MG63 (cell line): ENCODE results near the gene SHISA4. TPM values are rescaled to one million over a fixed set of nuclear protein-coding genes. Genes with fewer than 3 reads are reported as not detected.
A peak's percentile ranks its signal among the peaks of the same experiment; 100 is the strongest.
"Not testable (repeated sequence)": the region's sequence is repeated elsewhere in the genome, so short reads cannot be mapped to it uniquely, and the experiment has no call there.

Source experiments
- DNase-seq: peaks from one replicate; pipeline ENCODE4 v3.0.0-alpha.2; 2020
- H3K27me3 ChIP-seq: fragments of 250-450 bp; sonication (Bioruptor Pico); 2 replicates; pipeline ENCODE4 v1.5.1; 2020; ENCODE audit warnings: mild to moderate bottlenecking, moderate library complexity
- H3K36me3 ChIP-seq: fragments of 250-450 bp; sonication (Bioruptor Pico); 2 replicates; pipeline ENCODE4 v1.5.1; 2020; ENCODE audit warnings: mild to moderate bottlenecking, moderate library complexity
- H3K4me3 ChIP-seq: fragments of 250-450 bp; sonication (Bioruptor Pico); 2 replicates; pipeline ENCODE4 v1.5.1; 2020; ENCODE audit warnings: mild to moderate bottlenecking, moderate library complexity
- H3K9me3 ChIP-seq: fragments of 250-450 bp; sonication (Bioruptor Pico); 2 replicates; pipeline ENCODE4 v1.5.1; 2020; ENCODE audit warnings: mild to moderate bottlenecking, moderate library complexity
- total RNA-seq: library from RNA; depleted of rRNA; stranded (reverse); fragments of >200 nt; shearing (Covaris generic); gene quantifications from 2 replicates; pipeline ENCODE4 v1.2.3, GENCODE V29; 2014; ENCODE audit warnings: low replicate concordance; rRNA removed

SHISA4 gene, protein sequence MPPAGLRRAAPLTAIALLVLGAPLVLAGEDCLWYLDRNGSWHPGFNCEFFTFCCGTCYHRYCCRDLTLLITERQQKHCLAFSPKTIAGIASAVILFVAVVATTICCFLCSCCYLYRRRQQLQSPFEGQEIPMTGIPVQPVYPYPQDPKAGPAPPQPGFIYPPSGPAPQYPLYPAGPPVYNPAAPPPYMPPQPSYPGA
- 13.6 and 28.8 TPM in 2 replicates for total RNA-seq

DNA sequence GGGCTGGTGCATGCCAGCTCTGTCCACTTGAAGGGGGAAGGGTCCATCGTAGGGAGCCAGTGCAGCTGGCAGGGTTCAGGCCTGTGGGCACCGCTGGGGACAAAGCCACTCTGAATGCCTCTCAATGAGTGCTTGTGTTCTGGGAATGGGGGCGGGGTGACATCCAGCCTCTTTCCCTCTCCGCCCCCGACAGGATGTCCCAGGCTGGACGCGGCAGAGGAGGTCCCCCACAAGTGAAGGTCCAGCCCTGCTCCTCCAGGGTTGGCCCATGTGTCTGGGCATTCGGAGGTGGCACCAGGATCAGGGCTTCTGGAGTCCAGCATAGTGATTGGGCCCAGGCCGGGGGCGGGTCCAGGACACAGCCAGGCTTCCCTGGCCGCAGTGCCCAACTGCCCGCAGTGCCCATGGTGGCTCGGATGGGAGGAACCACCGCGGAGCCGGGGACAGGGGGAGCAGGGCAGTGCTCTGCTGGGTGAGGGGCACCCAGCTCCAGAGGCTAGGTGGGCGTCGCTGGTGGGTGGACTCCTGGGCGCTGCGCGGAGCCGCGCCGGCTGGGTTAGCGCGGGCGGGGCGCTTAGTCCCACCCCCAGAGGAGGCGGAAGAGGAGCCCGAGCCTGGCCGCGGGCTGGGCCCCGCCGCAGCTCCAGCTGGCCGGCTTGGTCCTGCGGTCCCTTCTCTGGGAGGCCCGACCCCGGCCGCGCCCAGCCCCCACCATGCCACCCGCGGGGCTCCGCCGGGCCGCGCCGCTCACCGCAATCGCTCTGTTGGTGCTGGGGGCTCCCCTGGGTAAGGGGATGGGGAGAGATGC is at the start of gene SHISA4:
Gene SHISA4 (plus strand): TSS at position 617 of the 808 bp plus-strand sequence. CDS start 97 bp downstream, at position 714.
- Histone ChIP-seq H3K4me3 (peak within 1 kb of the TSS; percentile 64), H3K27me3 (no peaks in the 10 kb centered on the region), H3K36me3 (0 out of 2 replicates have a peak, but pooled peaks cover 3% of the 10 kb centered on the region), H3K9me3 (no peaks in the 10 kb centered on the region)
- peak; percentile 85 for DNase-seq

DNA sequence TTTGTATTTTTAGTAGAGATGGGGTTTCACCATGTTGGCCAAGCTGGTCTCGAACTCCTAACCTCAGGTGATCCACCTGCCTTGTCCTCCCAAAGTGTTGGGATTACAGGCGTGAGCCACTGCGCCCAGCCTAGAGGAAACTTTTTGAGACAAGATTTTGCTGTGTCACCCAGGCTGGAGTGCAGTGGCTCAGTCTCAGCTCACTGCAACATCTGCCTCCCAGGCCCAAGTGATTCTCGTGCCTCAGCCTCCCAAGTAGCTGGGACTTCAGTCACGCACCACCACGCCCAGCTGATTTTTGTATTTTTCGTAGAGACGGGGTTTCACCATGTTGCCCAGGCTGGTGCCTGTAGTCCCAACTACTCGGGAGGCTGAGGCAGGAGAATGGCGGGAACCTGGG is 49.6 kb upstream of the SHISA4 start:
- not testable (repeated sequence) for H3K27me3 ChIP-seq, H3K4me3 ChIP-seq, H3K9me3 ChIP-seq, DNase-seq
- peaks cover 36% of the 10 kb centered on the region for H3K36me3 ChIP-seq

DNA sequence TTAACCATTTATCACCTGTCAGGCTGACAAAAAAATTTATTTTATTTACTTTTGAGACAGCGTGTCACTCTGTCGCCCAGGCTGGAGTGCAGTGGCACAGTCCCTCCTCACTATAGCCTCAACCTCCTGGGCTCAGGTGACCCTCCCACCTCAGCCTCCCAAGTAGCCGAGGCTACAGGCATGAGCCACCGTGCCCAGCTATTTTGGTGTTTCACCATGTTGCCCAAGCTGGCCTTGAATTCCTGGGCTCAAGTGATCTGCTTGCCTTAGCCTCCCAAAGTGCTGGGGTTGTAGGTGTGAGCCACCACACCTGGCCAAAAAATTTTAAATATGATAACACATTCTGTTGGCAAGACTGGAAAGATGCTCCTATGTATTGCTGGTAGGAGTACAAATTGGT is 48.6 kb upstream of the SHISA4 start:
- DNase-seq: no peak
- H3K27me3 ChIP-seq: no peaks in the 10 kb centered on the region
- H3K4me3 ChIP-seq: no peak overlapping the region
- peaks cover 29% of the 10 kb centered on the region for H3K36me3 ChIP-seq
- no peaks in the 10 kb centered on the region for H3K9me3 ChIP-seq

DNA sequence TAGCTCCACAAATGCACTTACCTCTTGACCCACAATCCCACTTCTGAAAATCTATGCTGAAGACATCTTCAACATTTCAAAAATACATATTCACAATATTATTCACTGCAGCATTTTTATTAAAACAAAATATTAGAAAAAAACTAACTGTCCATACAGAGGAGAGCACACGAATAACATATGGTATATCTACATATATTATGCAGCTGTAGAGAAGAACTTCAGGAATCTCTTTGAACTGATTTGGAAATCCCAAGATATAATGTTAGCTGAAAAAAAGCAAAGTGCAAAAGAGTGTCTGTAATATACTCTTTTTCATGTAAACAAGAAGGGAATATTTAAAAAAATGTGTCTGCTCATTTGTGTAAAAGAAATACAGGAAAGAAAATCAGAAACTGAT is 48.2 kb upstream of the SHISA4 start:
- no peak for DNase-seq
- Histone ChIP-seq H3K27me3 (no peaks in the 10 kb centered on the region), H3K9me3 (no peaks in the 10 kb centered on the region), H3K4me3 (no peak overlapping the region), H3K36me3 (peaks cover 25% of the 10 kb centered on the region)

DNA sequence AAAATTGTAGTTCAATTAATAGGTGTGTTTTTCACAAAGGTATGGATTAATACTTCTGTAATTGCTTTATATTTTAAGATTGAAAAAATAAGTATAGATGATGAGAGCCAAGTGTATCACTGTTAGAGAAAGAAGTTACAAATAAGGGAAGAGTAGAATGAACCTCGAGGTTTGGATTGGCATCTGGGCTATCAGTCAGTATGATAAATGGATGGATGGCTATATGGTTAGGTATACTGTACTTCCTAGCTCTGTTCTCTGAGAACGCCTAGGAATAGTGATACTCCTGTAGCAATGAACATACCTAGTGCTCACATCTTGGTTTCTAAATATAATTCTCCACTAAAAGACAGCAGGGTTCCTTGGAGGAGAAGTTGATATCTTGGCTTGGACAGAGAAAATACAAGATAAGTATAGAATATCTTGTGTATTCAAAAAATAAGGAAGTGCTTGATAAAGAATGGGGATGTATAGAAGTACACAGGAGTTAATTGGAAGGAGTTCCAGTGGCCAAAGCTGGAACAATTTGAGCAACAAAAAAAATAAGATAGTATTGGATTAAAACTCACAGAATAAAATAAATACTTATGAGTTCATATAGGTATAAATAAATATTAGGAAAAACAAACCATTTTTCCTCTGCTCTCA is 47.3 kb upstream of the SHISA4 start:
- DNase-seq: no peak
- H3K4me3 ChIP-seq: no peak overlapping the region
- no peaks in the 10 kb centered on the region for H3K9me3 ChIP-seq
- H3K36me3 ChIP-seq: peaks cover 19% of the 10 kb centered on the region
- H3K27me3 ChIP-seq: no peaks in the 10 kb centered on the region

DNA sequence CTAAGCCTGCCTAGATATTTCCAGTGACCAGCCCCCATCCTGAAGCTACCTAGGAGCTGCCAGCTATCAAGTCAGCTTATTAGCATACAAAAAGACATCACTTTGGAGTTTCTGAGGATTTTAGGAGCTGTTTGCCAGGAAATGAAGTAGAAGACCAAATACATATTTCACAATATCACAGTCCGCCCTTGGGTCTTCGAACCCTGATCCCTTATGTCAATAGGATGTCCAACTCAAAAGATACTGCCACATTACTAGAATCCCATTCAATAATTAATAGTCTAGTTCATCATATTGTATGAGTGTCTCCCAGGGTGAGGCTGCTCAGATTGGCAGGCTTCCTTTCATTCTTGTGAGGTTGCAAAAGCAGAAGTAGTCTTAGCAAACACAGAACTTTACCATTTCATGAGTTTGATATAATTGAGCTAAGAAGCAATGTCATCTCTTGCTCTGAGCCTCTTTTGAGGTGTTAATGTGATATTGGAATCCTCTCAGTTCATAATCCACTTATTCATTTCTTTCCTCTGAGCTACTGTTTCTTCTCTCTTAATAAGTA is 46.1 kb upstream of the SHISA4 start:
- H3K9me3 ChIP-seq: no peaks in the 10 kb centered on the region
- no peak overlapping the region for H3K4me3 ChIP-seq
- no peak for DNase-seq
- peaks cover 21% of the 10 kb centered on the region for H3K36me3 ChIP-seq
- H3K27me3 ChIP-seq: no peaks in the 10 kb centered on the region

DNA sequence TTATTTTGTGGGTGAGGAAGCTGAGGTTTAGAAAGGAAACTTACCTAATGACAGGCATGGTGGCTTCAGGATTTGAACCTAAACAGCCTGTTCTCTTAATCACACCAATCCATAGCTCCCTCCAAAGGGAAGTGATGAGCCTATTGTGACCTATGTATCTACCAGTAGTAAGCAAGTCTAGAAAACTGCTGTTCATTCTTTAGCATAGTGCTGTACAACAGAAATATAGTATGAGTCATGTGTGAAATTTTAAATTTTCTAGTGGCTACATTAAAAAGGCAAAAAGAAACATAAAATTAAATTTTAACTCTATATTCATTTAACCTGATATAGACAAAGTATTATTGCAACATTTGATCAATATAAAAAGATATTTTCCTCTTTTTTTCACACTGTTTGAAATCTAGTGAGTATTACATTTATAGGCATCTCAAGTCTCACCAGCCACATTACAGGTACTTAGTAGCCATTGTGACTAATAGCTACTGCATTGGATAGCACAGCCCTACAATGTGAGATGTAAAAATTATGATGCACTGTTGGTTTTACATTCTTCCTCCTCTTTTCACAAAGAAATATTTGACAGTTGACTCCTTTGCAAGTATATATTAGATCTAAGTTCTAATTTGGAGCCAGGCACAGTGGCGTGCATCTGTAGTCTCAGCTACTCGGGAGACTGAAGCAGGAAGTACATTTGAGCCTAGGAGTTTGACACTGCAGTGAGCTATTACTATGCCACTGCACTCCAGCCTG is 43.2 kb upstream of the SHISA4 start:
- DNase-seq: no peak
- no peaks in the 10 kb centered on the region for H3K9me3 ChIP-seq
- H3K4me3 ChIP-seq: no peak overlapping the region
- no peaks in the 10 kb centered on the region for H3K27me3 ChIP-seq
- H3K36me3 ChIP-seq: peaks cover 28% of the 10 kb centered on the region

DNA sequence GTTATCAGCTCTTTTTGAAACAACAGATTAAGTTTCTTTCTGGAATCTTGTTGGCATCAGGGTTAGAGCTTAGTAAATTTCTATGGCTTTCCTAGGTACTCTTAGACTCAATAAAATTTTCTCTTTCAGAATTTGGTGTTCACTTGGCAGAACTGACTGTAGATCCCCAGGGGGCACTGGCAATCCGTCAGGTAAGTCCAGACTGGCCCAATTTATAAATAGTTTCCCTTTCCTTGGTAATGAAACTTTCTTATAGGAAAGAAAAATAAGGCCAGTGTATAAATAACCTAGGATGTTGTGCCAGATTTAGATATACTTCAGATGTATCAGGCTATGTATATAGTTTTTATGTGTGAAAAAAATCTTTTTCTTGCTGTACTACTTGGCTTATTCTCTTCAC is 41.5 kb upstream of the SHISA4 start:
- H3K27me3 ChIP-seq: no peaks in the 10 kb centered on the region
- H3K9me3 ChIP-seq: no peaks in the 10 kb centered on the region
- peaks cover 43% of the 10 kb centered on the region for H3K36me3 ChIP-seq
- no peak for DNase-seq
- no peak overlapping the region for H3K4me3 ChIP-seq

DNA sequence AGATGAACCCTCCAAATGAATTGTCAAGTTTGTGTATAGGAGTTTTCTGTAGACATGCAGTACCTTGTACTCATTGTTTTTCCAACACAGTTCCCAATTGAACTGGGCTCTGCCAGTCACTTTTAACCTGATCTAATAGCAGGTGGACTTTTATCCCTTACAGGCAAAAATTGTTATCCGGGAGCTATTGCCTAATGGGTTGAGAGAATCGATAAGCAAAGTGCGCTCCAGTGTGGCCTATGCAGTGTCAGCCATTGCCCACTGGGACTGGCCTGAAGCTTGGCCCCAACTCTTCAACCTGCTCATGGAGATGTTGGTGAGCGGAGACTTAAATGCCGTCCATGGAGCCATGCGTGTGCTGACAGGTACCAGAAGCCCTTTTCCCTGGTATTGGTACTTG is 40.5 kb upstream of the SHISA4 start:
- no peaks in the 10 kb centered on the region for H3K27me3 ChIP-seq
- no peak for DNase-seq
- H3K4me3 ChIP-seq: no peak overlapping the region
- H3K36me3 ChIP-seq: peaks cover 53% of the 10 kb centered on the region
- no peaks in the 10 kb centered on the region for H3K9me3 ChIP-seq

DNA sequence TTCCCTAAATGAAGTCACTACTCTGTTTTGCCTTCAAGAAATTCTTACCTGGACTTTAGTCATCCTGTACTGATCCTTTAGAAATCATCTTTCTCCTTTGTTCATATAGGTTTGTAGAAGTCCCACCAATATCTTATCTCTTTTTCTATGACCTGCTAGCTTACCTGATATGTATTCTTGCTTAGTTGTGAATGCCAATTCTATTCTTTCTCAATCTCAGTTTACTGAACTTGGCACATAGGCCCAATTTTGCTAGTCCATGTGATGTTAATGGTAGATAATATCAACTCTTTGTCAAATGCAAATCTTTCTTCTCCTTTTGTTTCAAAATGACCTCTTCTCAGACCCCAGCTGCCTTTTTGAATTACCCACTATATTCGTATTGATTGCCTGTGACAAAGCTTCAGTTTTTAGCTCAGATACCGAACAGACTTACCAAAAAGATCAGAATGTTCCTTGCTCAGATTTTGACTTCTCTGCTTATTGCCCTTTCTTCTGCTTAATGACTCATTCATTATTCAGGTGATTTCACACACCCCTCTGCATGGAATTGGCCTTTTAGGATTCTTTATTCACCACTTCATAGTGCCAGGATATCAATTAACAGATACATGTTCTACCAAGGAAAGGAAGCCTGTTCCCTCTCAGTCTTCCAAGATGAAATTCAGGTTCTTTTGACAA is 39.2 kb upstream of the SHISA4 start:
- Histone ChIP-seq H3K27me3 (no peaks in the 10 kb centered on the region), H3K36me3 (peaks cover 66% of the 10 kb centered on the region), H3K9me3 (no peaks in the 10 kb centered on the region), H3K4me3 (no peak overlapping the region)
- DNase-seq: no peak

DNA sequence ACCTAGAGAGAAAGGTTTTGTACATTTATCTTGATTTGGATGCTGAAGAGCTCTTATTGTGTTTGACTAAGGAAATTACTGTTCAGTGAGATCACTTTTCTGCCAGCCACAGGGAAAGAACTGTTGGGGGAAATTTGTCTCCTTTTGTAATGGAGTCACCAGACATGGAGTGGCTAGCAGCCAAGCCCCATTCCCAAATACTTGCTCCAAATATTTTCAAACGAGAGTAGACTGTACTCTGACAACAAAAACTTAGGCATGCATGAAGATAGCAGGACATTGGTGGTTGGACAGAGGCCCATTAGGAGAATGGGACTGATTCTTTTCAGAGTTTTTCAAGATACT is 38.7 kb upstream of the SHISA4 start:
- Histone ChIP-seq H3K27me3 (no peaks in the 10 kb centered on the region), H3K9me3 (no peaks in the 10 kb centered on the region), H3K4me3 (no peak overlapping the region), H3K36me3 (peaks cover 71% of the 10 kb centered on the region)
- peak; percentile 81 for DNase-seq

DNA sequence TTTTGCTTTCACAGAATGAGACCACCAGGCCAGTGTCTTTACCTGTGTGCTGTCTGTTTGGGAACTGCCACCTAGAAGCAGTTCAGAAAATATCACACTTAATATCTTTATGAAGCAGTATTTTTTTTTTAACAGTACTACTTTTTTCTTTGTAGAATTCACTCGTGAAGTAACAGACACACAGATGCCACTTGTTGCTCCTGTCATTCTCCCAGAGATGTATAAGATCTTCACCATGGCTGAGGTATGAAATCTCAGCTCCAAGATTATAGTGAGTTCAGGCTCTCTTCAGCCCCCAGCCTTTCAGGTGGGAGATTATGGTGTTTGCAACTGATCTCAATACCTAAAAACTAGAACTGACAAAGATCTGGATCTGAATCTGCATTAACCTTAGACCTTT is 36.7 kb upstream of the SHISA4 start:
- H3K27me3 ChIP-seq: no peaks in the 10 kb centered on the region
- H3K9me3 ChIP-seq: no peaks in the 10 kb centered on the region
- H3K36me3 ChIP-seq: peaks cover 87% of the 10 kb centered on the region
- H3K4me3 ChIP-seq: no peak overlapping the region
- no peak for DNase-seq

DNA sequence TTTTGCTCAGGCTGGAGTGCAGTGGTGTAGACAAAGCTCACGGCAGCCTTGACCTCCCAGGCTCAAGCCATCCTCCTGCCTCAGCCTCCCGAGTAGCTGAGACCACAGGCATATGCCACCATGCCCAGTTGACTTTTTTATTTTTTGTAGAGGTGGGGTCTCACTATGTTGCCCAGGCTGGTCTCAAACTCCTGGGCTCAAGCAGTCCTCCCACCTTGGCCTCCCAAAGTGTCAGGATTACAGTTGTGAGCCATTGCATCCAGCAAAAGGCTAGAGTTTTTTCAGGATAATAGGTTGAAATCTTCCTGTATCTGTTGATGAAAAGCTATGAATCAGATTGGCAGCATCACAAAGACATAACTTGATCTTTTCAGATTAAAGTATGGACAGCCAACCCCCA is 32.0 kb upstream of the SHISA4 start:
- H3K4me3 ChIP-seq, H3K9me3 ChIP-seq, DNase-seq, H3K27me3 ChIP-seq: not testable (repeated sequence)
- peaks cover 97% of the 10 kb centered on the region for H3K36me3 ChIP-seq

DNA sequence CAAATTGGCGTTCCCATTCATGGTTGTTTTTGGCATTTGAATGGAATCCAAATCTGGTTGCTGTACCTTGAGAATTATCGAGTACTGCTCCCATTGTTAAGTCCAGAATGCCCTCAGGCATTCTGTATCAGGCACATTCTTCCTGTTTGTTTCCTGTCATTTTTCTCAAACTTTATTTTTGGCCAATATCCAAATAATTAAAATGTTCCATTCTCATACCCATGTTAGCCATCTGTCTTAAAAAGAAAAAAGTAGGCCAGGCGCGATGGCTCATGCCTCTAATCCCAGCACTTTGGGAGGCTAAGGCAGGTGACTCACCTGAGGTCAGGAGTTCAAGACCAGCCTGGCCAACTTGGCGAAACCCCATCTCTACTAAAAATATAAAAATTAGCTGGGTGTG is 29.3 kb upstream of the SHISA4 start:
- Histone ChIP-seq H3K4me3 (no peak overlapping the region), H3K9me3 (no peaks in the 10 kb centered on the region), H3K27me3 (no peaks in the 10 kb centered on the region), H3K36me3 (peaks cover 92% of the 10 kb centered on the region)
- DNase-seq: peak; percentile 48

DNA sequence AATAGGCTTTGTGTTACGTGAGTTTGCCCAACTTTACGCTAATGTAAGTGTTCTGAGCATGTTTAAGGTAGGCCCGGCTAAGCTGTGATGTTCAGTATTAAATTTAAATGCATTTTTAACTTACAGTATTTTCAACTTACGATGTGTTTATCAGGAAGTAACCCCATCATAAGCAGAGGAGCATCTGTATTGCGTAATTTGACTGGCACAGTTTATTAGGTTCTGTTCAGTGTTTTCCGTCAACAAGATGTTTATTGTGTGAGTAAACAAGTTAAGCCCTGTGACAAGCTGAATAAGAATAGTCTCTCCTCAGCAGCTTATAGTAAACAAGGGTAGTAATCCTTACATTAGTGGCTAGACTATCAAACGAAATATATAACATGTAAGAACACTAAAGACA is 27.2 kb upstream of the SHISA4 start:
- Histone ChIP-seq H3K36me3 (peaks cover 91% of the 10 kb centered on the region), H3K4me3 (no peak overlapping the region), H3K9me3 (no peaks in the 10 kb centered on the region), H3K27me3 (no peaks in the 10 kb centered on the region)
- DNase-seq: no peak

DNA sequence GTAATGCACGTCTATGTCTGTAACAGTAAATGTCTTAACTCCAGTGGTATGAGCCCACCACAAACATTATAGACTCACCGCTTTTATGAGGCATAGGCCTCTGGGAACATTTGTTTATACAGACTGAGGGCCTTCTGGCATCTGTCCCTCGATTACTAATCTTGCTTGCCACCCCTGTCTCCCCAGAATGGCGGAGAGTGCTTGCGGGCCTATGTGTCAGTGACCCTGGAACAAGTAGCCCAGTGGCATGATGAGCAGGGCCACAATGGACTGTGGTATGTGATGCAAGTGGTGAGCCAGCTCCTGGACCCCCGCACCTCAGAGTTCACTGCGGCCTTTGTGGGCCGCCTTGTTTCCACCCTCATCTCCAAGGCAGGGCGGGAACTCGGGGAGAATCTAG is 18.3 kb upstream of the SHISA4 start:
- Histone ChIP-seq H3K27me3 (no peaks in the 10 kb centered on the region), H3K9me3 (no peaks in the 10 kb centered on the region), H3K4me3 (no peak overlapping the region), H3K36me3 (peaks cover 93% of the 10 kb centered on the region)
- DNase-seq: no peak
